Neural progenitor cell (in vitro differentiated cells): Measurements from ENCODE around the gene PRICKLE3. TPM values are rescaled to one million over a fixed set of nuclear protein-coding genes. Genes with fewer than 3 reads are reported as not detected.

Source experiments
- DNase-seq: peaks from one replicate; pipeline ENCODE4 v3.0.0-alpha.2; 2016; ENCODE audit warnings: low spot score
- H2AFZ ChIP-seq: fragments of 200-600 bp; sonication (generic); replicated peaks from 2 replicates; pipeline ENCODE4 v1.6.1; 2016; ENCODE audit warnings: antibody characterized with exemption
- H3F3A ChIP-seq: fragments of 200-600 bp; sonication (generic); 2 replicates; pipeline ENCODE4 v1.6.1; 2016; ENCODE audit warnings: antibody characterized with exemption, low read depth
- H3K27ac ChIP-seq: fragments of 200-600 bp; sonication (generic); 2 replicates; pipeline ENCODE4 v1.5.1; 2016; ENCODE audit warnings: mild to moderate bottlenecking
- H3K27me3 ChIP-seq: fragments of 200-600 bp; sonication (generic); 2 replicates; pipeline ENCODE4 v1.6.1; 2016; ENCODE audit warnings: mild to moderate bottlenecking, moderate library complexity
- H3K36me3 ChIP-seq: fragments of 200-600 bp; sonication (generic); 2 replicates; pipeline ENCODE4 v1.5.1; 2016
- H3K4me1 ChIP-seq: fragments of 200-600 bp; sonication (generic); 2 replicates; pipeline ENCODE4 v1.6.1; 2016; ENCODE audit warnings: mixed run types
- H3K4me2 ChIP-seq: fragments of 200-600 bp; sonication (generic); 2 replicates; pipeline ENCODE4 v1.6.1; 2016
- H3K4me3 ChIP-seq: fragments of 200-600 bp; sonication (generic); 2 replicates; pipeline ENCODE4 v1.5.1; 2016
- H3K79me2 ChIP-seq: fragments of 200-600 bp; sonication (generic); 2 replicates; pipeline ENCODE4 v1.6.1; 2016; ENCODE audit warnings: low read depth
- H3K9ac ChIP-seq: fragments of 200-600 bp; sonication (generic); 2 replicates; pipeline ENCODE4 v1.6.1; 2016
- H3K9me3 ChIP-seq: fragments of 200-600 bp; sonication (generic); 2 replicates; pipeline ENCODE4 v1.5.1; 2016; ENCODE audit warnings: low read depth
- H4K20me1 ChIP-seq: fragments of 200-600 bp; sonication (generic); 2 replicates; pipeline ENCODE4 v1.6.1; 2016; ENCODE audit warnings: low read depth
- H3K27ac Mint-ChIP-seq: 3 replicates; pipeline ENCODE4 v1.8.0; 2021; ENCODE audit warnings: mixed read lengths
- H3K27me3 Mint-ChIP-seq: 2 replicates; pipeline ENCODE4 v1.8.0; 2022; ENCODE audit warnings: low read depth, mild to moderate bottlenecking, inconsistent platforms, moderate library complexity, mixed read lengths; ENCODE audit not compliant: insufficient read depth
- H3K36me3 Mint-ChIP-seq: 3 replicates; pipeline ENCODE4 v1.8.0; 2021; ENCODE audit warnings: mixed read lengths
- H3K4me1 Mint-ChIP-seq: 3 replicates; pipeline ENCODE4 v1.8.0; 2021; ENCODE audit warnings: mixed read lengths
- H3K4me3 Mint-ChIP-seq: 3 replicates; pipeline ENCODE4 v1.8.0; 2021; ENCODE audit warnings: mild to moderate bottlenecking, moderate library complexity, mixed read lengths
- H3K9me3 Mint-ChIP-seq: 3 replicates; pipeline ENCODE4 v1.8.0; 2020; ENCODE audit warnings: mixed read lengths
- CTCF ChIP-seq: fragments of 200-600 bp; sonication (generic); IDR thresholded peaks from 2 replicates; pipeline ENCODE4 v1.5.1; 2017; ENCODE audit warnings: antibody characterized with exemption, mild to moderate bottlenecking
- EZH2 ChIP-seq: fragments of 200-600 bp; sonication (generic); IDR thresholded peaks from 2 replicates; pipeline ENCODE4 v1.6.1; 2017; ENCODE audit warnings: antibody characterized with exemption, mild to moderate bottlenecking, moderate library complexity
- EZH2phosphoT487 ChIP-seq: fragments of 200-600 bp; sonication (generic); IDR thresholded peaks from 2 replicates; pipeline ENCODE4 v1.6.1; 2017; ENCODE audit warnings: antibody characterized with exemption
- total RNA-seq: library from RNA; depleted of rRNA; stranded (reverse); fragments of >200 nt; gene quantifications from 2 replicates; pipeline ENCODE4 v1.2.3, GENCODE V29; 2015; ENCODE audit warnings: low replicate concordance

Gene PRICKLE3
- total RNA-seq, 1 donor from 2014 or later, result 0.28 TPM

- H3K27me3 ChIP-seq, result no peaks in the 10 kb centered on the region
- peaks cover 4% of the 10 kb centered on the region for H3K36me3 Mint-ChIP-seq
- H3K27me3 Mint-ChIP-seq, result peaks cover 9% of the 10 kb centered on the region
- H3K4me3 Mint-ChIP-seq, result peak overlapping the region; percentile 69
- no peaks in the 10 kb centered on the region for H3K79me2 ChIP-seq
- H3K4me1 ChIP-seq, result no peaks in the 10 kb centered on the region
- H3K4me3 ChIP-seq, result peak overlapping the region; percentile 23
- no peak overlapping the region for H3K27ac ChIP-seq
- no peak overlapping the region for H2AFZ ChIP-seq
- no peak for TF ChIP-seq EZH2phosphoT487
- no peak for TF ChIP-seq EZH2
- no peak for TF ChIP-seq CTCF
- H3K9ac ChIP-seq, result no peak overlapping the region
- no peaks in the 10 kb centered on the region for H3K9me3 ChIP-seq
- peaks cover 23% of the 10 kb centered on the region for H3F3A ChIP-seq
- no peak overlapping the region for H3K27ac Mint-ChIP-seq
- H3K9me3 Mint-ChIP-seq, result peaks cover 20% of the 10 kb centered on the region
- H3K4me2 ChIP-seq, result peak overlapping the region; percentile 54
- peaks cover 24% of the 10 kb centered on the region for H3K4me1 Mint-ChIP-seq
- H4K20me1 ChIP-seq, result no peaks in the 10 kb centered on the region
- no peaks in the 10 kb centered on the region for H3K36me3 ChIP-seq
- no peak for DNase-seq
Observed at GRCh38 chrX:49183701-49184281, 2.4 kb downstream of the PRICKLE3 start.

- Mint-ChIP-seq H3K36me3 (peaks cover 10% of the 10 kb centered on the region), H3K4me3 (peak overlapping the region; percentile 27)
Observed at GRCh38 chrX:49179358-49179757, 6.8 kb downstream of the PRICKLE3 start.

GRCh38 chrX:49178537-49178936 lies 7.6 kb downstream of the PRICKLE3 start:
- Mint-ChIP-seq H3K27me3 (peaks cover 13% of the 10 kb centered on the region), H3K4me3 (no peak overlapping the region), H3K27ac (no peak overlapping the region), H3K36me3 (peaks cover 10% of the 10 kb centered on the region), H3K9me3 (peaks cover 40% of the 10 kb centered on the region), H3K4me1 (no peaks in the 10 kb centered on the region)
- Histone ChIP-seq H3K36me3 (no peaks in the 10 kb centered on the region), H3K27me3 (no peaks in the 10 kb centered on the region), H3F3A (no peaks in the 10 kb centered on the region), H3K27ac (no peak overlapping the region), H3K4me2 (no peak overlapping the region), H3K4me3 (no peak overlapping the region), H3K9me3 (no peaks in the 10 kb centered on the region), H3K4me1 (no peaks in the 10 kb centered on the region), H3K9ac (no peak overlapping the region), H3K79me2 (no peaks in the 10 kb centered on the region), H2AFZ (no peak overlapping the region), H4K20me1 (no peaks in the 10 kb centered on the region)
- DNase-seq, result no peak
- no peak for TF ChIP-seq EZH2phosphoT487
- TF ChIP-seq CTCF, result no peak
- no peak for TF ChIP-seq EZH2

More at GRCh38 chrX:49179358-49179757, 6.8 kb downstream of the PRICKLE3 start:
- Histone ChIP-seq H4K20me1 (no peaks in the 10 kb centered on the region), H3K4me3 (no peak overlapping the region), H3K27ac (no peak overlapping the region), H3K9me3 (no peaks in the 10 kb centered on the region), H3K27me3 (no peaks in the 10 kb centered on the region), H3K79me2 (no peaks in the 10 kb centered on the region), H2AFZ (no peak overlapping the region), H3K4me2 (no peak overlapping the region), H3F3A (peaks cover 5% of the 10 kb centered on the region), H3K9ac (no peak overlapping the region), H3K4me1 (no peaks in the 10 kb centered on the region), H3K36me3 (no peaks in the 10 kb centered on the region)
- H3K9me3 Mint-ChIP-seq, result peaks cover 36% of the 10 kb centered on the region
- H3K27me3 Mint-ChIP-seq, result peaks cover 16% of the 10 kb centered on the region
- TF ChIP-seq CTCF (no peak), EZH2 (no peak), EZH2phosphoT487 (no peak)
- H3K4me1 Mint-ChIP-seq, result peaks cover 4% of the 10 kb centered on the region
- no peak overlapping the region for H3K27ac Mint-ChIP-seq
- DNase-seq, result no peak
